Transverse colon (tissue), 4 donors: Measurements from ENCODE around the gene UBASH3A. TPM values are rescaled to one million over a fixed set of nuclear protein-coding genes. Genes with fewer than 3 reads are reported as not detected.

Experiments
- DNase-seq: peaks from one replicate; pipeline ENCODE4 v3.0.0-alpha.2; 2019
- H3K27ac ChIP-seq, 4 donors: fragments of 200-600 bp; sonication (generic); 2 replicates each; pipeline ENCODE4 v1.5.1; 2016 to 2018; ENCODE audit warnings: inconsistent platforms in 4 of 4
- H3K27me3 ChIP-seq: fragments of 200-600 bp; sonication (generic); 2 replicates; pipeline ENCODE4 v1.5.1; 2017; ENCODE audit warnings: inconsistent platforms
- H3K36me3 ChIP-seq, 4 donors: fragments of 200-600 bp; sonication (generic); 2 replicates each; pipeline ENCODE4 v1.5.1; 2017 to 2019; ENCODE audit warnings: inconsistent platforms in 4 of 4
- H3K4me1 ChIP-seq, 4 donors: fragments of 200-600 bp; sonication (generic); 2 replicates each; pipeline ENCODE4 v1.5.1; 2017 to 2020; ENCODE audit warnings: inconsistent platforms in 4 of 4
- H3K4me3 ChIP-seq, 4 donors: fragments of 200-600 bp; sonication (generic); 1 replicate in 1 of 4; 2 replicates in 3 of 4; pipeline versions ENCODE4 v1.5.1 to v1.6.1; 2017 to 2019; ENCODE audit warnings: inconsistent platforms in 4 of 4
- H3K9me3 ChIP-seq, 2 donors: fragments of 200-600 bp; sonication (generic); 2 replicates each; pipeline ENCODE4 v1.5.1; 2017 to 2019; ENCODE audit warnings: inconsistent platforms in 2 of 2
- EP300 ChIP-seq: sonication (generic); formaldehyde crosslinking; IDR thresholded peaks from one replicate; pipeline ENCODE4 v1.6.1; 2017; ENCODE audit warnings: antibody characterized with exemption, low read depth
- POLR2A ChIP-seq: fragments of 450-650 bp; IDR thresholded peaks from one replicate; pipeline ENCODE4 v1.6.1; 2016; ENCODE audit warnings: antibody characterized with exemption, mild to moderate bottlenecking, moderate library complexity
- POLR2AphosphoS5 ChIP-seq, 3 donors: sonication (generic); formaldehyde crosslinking; IDR thresholded peaks; one replicate each; pipeline ENCODE4 v1.6.1; 2016; ENCODE audit warnings: antibody characterized with exemption in 3 of 3
- WGBS, 2 donors: methylation state at CpG; one replicate each; pipeline ENCODE4 v1.1.5; 2018; ENCODE audit warnings: low coverage in 1 of 2; 5-methylcytosine and 5-hydroxymethylcytosine counted together
- in situ Hi-C, 4 donors: fragments of 200-750 bp; cut with MboI; loops; one replicate each; pipeline versions ENCODE4 v1.15.0 to v1.15.1; 2017; ENCODE audit warnings: low sequenced_read_pairs in 3 of 4, low pct_ligation_motif_present in 1 of 4, low pct_unique_long_range_greater_than_20kb in 1 of 4
- intact Hi-C: fragments of 100-400 bp; cut with DNase I; formaldehyde crosslinking; loops from one replicate; pipeline ENCODE4 v1.15.1; 2023; ENCODE audit warnings: low total_unique reads
- total RNA-seq, 4 donors: library from RNA; depleted of rRNA; stranded (reverse); fragments of >200 nt; gene quantifications; one replicate each; pipeline ENCODE4 v1.1.0, GENCODE V29; 2016
- TF ChIP-seq, protein P1 (sequence below), 5 experiments: fragments of 200-600 bp in 3 of 5; fragments of 450-650 bp in 2 of 5; sonication (generic) in 3 of 5; IDR thresholded peaks; 1 replicate in 2 of 5; 2 replicates in 3 of 5; pipeline ENCODE4 v1.5.1; 2016 to 2017; ENCODE audit warnings: antibody characterized with exemption in 5 of 5, inconsistent platforms in 3 of 5, mild to moderate bottlenecking in 2 of 5, moderate library complexity in 1 of 5

UBASH3A gene
- total RNA-seq, 4 donors from 2014 or later = 0.37 to 3.0 (median 0.82) TPM; not detected in 1

- peak; percentile 6 for DNase-seq
- 87 to 93% methylated on average over 3 to 9 of the region's 9 CpGs for WGBS, 2 donors
Observed at GRCh38 chr21:42471206-42471605, 67.5 kb downstream of the UBASH3A start.

DNA sequence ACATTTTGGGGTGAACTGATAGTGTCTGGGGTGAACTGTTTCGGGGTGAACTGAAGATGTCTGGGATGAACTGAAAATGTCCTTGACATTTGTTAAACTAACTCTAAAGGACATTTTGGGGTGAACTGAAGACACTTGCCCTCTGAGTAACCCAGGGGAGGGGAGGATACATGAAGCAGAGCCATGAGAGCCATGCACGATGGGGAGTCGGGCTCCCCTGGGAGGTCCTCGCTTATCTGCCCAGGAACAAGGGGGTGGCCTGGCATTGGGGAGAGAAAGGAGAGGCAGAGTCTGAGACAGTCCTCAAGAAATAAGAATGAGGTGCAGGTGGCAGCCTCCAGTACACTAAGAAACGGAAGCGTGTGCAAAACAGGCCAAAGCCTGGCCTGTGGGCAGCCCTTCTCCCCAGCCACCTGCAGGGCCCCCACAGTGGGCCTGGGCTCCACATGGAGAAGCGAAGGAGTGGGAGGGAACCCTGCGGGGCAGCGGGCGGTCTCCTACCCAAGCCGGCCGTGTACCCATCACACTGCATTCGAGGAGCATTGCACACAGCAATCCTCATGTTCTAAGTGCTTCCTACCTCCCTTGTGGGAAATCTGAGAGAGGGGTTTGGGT lies 68.1 kb downstream of the UBASH3A start:
- TF ChIP-seq POLR2AphosphoS5 (IDR thresholded peaks at IDR 0.05) (no peak), POLR2A (no peak), EP300 (no peak)
- TF ChIP-seq, protein P1, sequence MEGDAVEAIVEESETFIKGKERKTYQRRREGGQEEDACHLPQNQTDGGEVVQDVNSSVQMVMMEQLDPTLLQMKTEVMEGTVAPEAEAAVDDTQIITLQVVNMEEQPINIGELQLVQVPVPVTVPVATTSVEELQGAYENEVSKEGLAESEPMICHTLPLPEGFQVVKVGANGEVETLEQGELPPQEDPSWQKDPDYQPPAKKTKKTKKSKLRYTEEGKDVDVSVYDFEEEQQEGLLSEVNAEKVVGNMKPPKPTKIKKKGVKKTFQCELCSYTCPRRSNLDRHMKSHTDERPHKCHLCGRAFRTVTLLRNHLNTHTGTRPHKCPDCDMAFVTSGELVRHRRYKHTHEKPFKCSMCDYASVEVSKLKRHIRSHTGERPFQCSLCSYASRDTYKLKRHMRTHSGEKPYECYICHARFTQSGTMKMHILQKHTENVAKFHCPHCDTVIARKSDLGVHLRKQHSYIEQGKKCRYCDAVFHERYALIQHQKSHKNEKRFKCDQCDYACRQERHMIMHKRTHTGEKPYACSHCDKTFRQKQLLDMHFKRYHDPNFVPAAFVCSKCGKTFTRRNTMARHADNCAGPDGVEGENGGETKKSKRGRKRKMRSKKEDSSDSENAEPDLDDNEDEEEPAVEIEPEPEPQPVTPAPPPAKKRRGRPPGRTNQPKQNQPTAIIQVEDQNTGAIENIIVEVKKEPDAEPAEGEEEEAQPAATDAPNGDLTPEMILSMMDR (IDR thresholded peaks at IDR 0.05) = no peak
- peaks cover 16 to 57% (median 30%) of the 10 kb centered on the region in 4 donors for H3K4me1 ChIP-seq

More at GRCh38 chr21:42471206-42471605, 67.5 kb downstream of the UBASH3A start:
- H3K27me3 ChIP-seq = no peaks in the 10 kb centered on the region
- H3K27ac ChIP-seq = no peak overlapping the region
- no peak overlapping the region for H3K4me3 ChIP-seq
- H3K9me3 ChIP-seq = no peaks in the 10 kb centered on the region
- in situ Hi-C loops = loop anchor here in 1 of 4 donors (25.0 kb wide), 1 partner anchor 309 kb away; no protein-coding TSS in a partner anchor
- H3K4me1 ChIP-seq = peaks cover 20 to 61% (median 30%) of the 10 kb centered on the region in 4 donors
- TF ChIP-seq EP300 (no peak), POLR2A (no peak), POLR2AphosphoS5 (IDR thresholded peaks at IDR 0.05) (no peak)
- TF ChIP-seq, protein P1 (IDR thresholded peaks at IDR 0.05) = no peak
- intact Hi-C loops = no loop called here
- H3K36me3 ChIP-seq = no peaks in the 10 kb centered on the region

GRCh38 chr21:42472521-42472920 lies 68.8 kb downstream of the UBASH3A start:
- 77 to 79% methylated on average over 7 of the region's 7 CpGs for WGBS, 2 donors
- peak; percentile 5 for DNase-seq

More for the DNA sequence above, 68.1 kb downstream of the UBASH3A start:
- Histone ChIP-seq H3K36me3 (no peaks in the 10 kb centered on the region), H3K4me3 (no peak overlapping the region), H3K9me3 (no peaks in the 10 kb centered on the region), H3K27ac (no peak overlapping the region), H3K27me3 (no peaks in the 10 kb centered on the region)
- in situ Hi-C loops (loop anchor here in 1 of 4 donors (25.0 kb wide), 1 partner anchor 310 kb away; no protein-coding TSS in a partner anchor), intact Hi-C loops (no loop called here)
- WGBS, 2 donors = 88 to 98% methylated on average over 3 to 13 of the region's 13 CpGs
- DNase-seq = peak; percentile 5

DNA sequence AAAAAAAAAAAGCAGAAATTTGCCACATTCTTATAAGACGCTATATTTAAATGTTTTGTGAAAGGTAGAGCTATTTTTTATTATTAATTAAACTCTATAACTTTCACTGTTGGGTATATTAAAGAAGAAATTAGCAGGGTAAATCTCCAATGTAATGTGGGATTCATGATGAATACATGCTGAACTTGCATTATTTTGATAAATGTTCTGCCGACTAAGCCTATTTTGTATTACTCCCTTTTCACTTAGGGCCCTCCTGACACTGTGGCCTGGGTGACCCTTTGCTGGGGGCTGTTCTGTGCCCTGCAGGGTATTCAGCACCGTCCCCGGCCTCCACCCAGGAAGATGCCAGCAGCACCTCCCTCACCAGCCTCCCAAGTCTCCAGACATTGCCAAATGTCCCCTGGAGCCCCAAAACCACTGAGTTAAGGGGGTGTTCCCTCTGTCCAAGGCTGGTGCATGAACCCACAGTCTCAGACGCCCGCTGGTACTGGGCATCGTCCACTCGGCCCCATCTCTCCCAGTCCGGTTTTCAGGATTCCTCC lies 69.9 kb downstream of the UBASH3A start:
- TF ChIP-seq EP300 = no peak
- no peak for TF ChIP-seq POLR2AphosphoS5 (IDR thresholded peaks at IDR 0.05)
- TF ChIP-seq POLR2A = no peak
- TF ChIP-seq, protein P1 (IDR thresholded peaks at IDR 0.05) = no peak
- Histone ChIP-seq H3K27me3 (no peaks in the 10 kb centered on the region), H3K4me3 (no peak overlapping the region), H3K9me3 (no peaks in the 10 kb centered on the region), H3K36me3 (no peaks in the 10 kb centered on the region), H3K4me1 (peaks cover 12 to 40% (median 22%) of the 10 kb centered on the region in 4 donors), H3K27ac (peak overlapping the region; percentile 79 to 84 (median 80))
- intact Hi-C loops (no loop called here), in situ Hi-C loops (loop anchor here in 1 of 4 donors (25.0 kb wide), 1 partner anchor 311 kb away; no protein-coding TSS in a partner anchor)
- DNase-seq = no peak
- WGBS, 2 donors = 74 to 83% methylated on average over 2 to 9 of the region's 9 CpGs

More at GRCh38 chr21:42472521-42472920, 68.8 kb downstream of the UBASH3A start:
- in situ Hi-C loops (loop anchor here in 1 of 4 donors (25.0 kb wide), 1 partner anchor 310 kb away; no protein-coding TSS in a partner anchor), intact Hi-C loops (no loop called here)
- no peak overlapping the region for H3K4me3 ChIP-seq
- H3K27ac ChIP-seq = no peak overlapping the region
- H3K36me3 ChIP-seq = no peaks in the 10 kb centered on the region
- peaks cover 12 to 51% (median 29%) of the 10 kb centered on the region in 4 donors for H3K4me1 ChIP-seq
- H3K9me3 ChIP-seq = no peaks in the 10 kb centered on the region
- TF ChIP-seq EP300 (no peak), POLR2A (no peak), POLR2AphosphoS5 (IDR thresholded peaks at IDR 0.05) (no peak)
- TF ChIP-seq, protein P1 (IDR thresholded peaks at IDR 0.05) = no peak
- H3K27me3 ChIP-seq = no peaks in the 10 kb centered on the region
